Lower leg skin (tissue), 4 donors: ENCODE results near the gene DAAM1. TPM values are rescaled to one million over a fixed set of nuclear protein-coding genes. Genes with fewer than 3 reads are reported as not detected.

Experiments
- DNase-seq, 2 donors: peaks; one replicate each; pipeline ENCODE4 v3.0.0-alpha.2; 2019; ENCODE audit warnings: low spot score in 2 of 2
- H3K4me3 ChIP-seq: fragments of 200-600 bp; sonication (generic); 2 replicates; pipeline ENCODE4 v1.5.1; 2017; ENCODE audit warnings: mild to moderate bottlenecking, low read depth; ENCODE audit not compliant: poor library complexity, severe bottlenecking
- POLR2A ChIP-seq, 2 donors: fragments of 450-650 bp; IDR thresholded peaks; one replicate each; pipeline ENCODE4 v1.6.1; 2016 to 2017; ENCODE audit warnings: antibody characterized with exemption in 2 of 2, mild to moderate bottlenecking in 1 of 2, moderate library complexity in 1 of 2
- WGBS, 2 donors: methylation state at CpG; one replicate each; pipeline ENCODE4 v1.1.5; 2018; 5-methylcytosine and 5-hydroxymethylcytosine counted together
- intact Hi-C: fragments of 100-400 bp; cut with DNase I; formaldehyde crosslinking; loops from one replicate; pipeline ENCODE4 v1.15.0; 2023; ENCODE audit warnings: low total_unique reads
- total RNA-seq, 4 donors: library from RNA; depleted of rRNA; stranded (reverse); fragments of >200 nt; gene quantifications; one replicate each; pipeline ENCODE4 v1.1.0, GENCODE V29; 2016
- TF ChIP-seq, protein P1 (sequence below), 3 donors: fragments of 450-650 bp; IDR thresholded peaks; one replicate each; pipeline ENCODE4 v1.5.1; 2016; ENCODE audit warnings: antibody characterized with exemption in 3 of 3, mild to moderate bottlenecking in 3 of 3, moderate library complexity in 2 of 3

Gene DAAM1
- total RNA-seq, 4 donors from 2014 or later: 155 to 194 (median 183) TPM

- H3K4me3 ChIP-seq: no peak overlapping the region
- 62 to 69% methylated on average over 3 of the region's 3 CpGs for WGBS, 2 donors
- TF ChIP-seq POLR2A (IDR thresholded peaks at IDR 0.05): no peak
- TF ChIP-seq, protein P1, sequence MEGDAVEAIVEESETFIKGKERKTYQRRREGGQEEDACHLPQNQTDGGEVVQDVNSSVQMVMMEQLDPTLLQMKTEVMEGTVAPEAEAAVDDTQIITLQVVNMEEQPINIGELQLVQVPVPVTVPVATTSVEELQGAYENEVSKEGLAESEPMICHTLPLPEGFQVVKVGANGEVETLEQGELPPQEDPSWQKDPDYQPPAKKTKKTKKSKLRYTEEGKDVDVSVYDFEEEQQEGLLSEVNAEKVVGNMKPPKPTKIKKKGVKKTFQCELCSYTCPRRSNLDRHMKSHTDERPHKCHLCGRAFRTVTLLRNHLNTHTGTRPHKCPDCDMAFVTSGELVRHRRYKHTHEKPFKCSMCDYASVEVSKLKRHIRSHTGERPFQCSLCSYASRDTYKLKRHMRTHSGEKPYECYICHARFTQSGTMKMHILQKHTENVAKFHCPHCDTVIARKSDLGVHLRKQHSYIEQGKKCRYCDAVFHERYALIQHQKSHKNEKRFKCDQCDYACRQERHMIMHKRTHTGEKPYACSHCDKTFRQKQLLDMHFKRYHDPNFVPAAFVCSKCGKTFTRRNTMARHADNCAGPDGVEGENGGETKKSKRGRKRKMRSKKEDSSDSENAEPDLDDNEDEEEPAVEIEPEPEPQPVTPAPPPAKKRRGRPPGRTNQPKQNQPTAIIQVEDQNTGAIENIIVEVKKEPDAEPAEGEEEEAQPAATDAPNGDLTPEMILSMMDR (IDR thresholded peaks at IDR 0.05): no peak
- no peak for DNase-seq
- intact Hi-C loops: no loop called here
Measured at GRCh38 chr14:59313144-59313651, 124.7 kb downstream of the DAAM1 start.

GRCh38 chr14:59313658-59314608, 125.5 kb downstream of the DAAM1 start:
- H3K4me3 ChIP-seq: no peak overlapping the region
- no peak for DNase-seq
- TF ChIP-seq, protein P1 (IDR thresholded peaks at IDR 0.05): no peak
- no peak for TF ChIP-seq POLR2A (IDR thresholded peaks at IDR 0.05)
- 59 to 66% methylated on average over 3 of the region's 3 CpGs for WGBS, 2 donors
- intact Hi-C loops: no loop called here

- no peak for DNase-seq
- 93 to 97% methylated on average over 5 of the region's 5 CpGs for WGBS, 2 donors
Measured at GRCh38 chr14:59314953-59315599, 126.6 kb downstream of the DAAM1 start.

DNA sequence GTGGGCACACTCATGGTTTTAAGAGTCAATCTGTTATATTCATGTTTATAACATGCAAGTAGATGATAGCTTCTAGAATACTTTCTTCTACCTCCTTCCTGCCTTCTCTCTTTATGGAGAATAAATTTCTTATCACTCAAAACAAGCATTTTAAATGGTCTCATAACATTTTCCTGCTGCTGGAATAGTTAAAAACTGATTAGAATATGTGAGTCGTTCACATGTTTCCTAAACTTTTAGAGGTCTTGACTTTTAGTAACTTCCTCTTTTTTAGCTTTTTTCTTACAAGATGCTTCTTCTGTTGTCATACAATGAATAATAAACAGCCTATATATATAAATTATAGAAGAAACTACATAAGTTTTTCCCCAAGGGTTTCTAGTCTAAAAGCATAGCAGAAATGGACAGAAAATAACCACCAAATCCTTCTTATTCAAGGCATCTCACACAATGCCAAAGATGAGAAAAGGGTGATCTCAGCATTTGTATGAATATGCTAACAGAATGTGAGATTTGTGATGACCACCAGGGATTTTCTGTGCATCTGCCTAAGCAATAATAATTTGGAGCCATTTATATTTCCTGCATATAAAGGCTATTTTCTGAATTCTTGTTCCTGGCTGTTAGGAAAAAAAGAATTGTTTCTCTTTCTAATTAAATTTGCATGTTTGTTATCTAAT, 127.8 kb downstream of the DAAM1 start:
- TF ChIP-seq POLR2A (IDR thresholded peaks at IDR 0.05): no peak
- TF ChIP-seq, protein P1 (IDR thresholded peaks at IDR 0.05): no peak
- intact Hi-C loops: no loop called here
- no peak overlapping the region for H3K4me3 ChIP-seq
- DNase-seq: no peak
- WGBS, 2 donors: 59 to 63% methylated on average over 1 of the region's 1 CpG

More at GRCh38 chr14:59314953-59315599, 126.6 kb downstream of the DAAM1 start:
- TF ChIP-seq POLR2A (IDR thresholded peaks at IDR 0.05): no peak
- TF ChIP-seq, protein P1 (IDR thresholded peaks at IDR 0.05): no peak
- no peak overlapping the region for H3K4me3 ChIP-seq
- intact Hi-C loops: no loop called here

GRCh38 chr14:59317346-59317745, 128.9 kb downstream of the DAAM1 start:
- WGBS, 2 donors: 94 to 97% methylated on average over 2 of the region's 2 CpGs

More at GRCh38 chr14:59317346-59317745, 128.9 kb downstream of the DAAM1 start:
- intact Hi-C loops: no loop called here
- H3K4me3 ChIP-seq: no peak overlapping the region
- TF ChIP-seq POLR2A (IDR thresholded peaks at IDR 0.05): no peak
- DNase-seq: no peak
